A673 (cell line): ENCODE results near the gene FBLIM1. TPM values are rescaled to one million over a fixed set of nuclear protein-coding genes. Genes with fewer than 3 reads are reported as not detected.

Source experiments
- BruUV-seq: library from RNA; stranded (reverse); fragments of 400-500 nt; replicated peaks from 2 replicates; lab custom pipeline; 2021; lab: Mats Ljungman, UMichigan
- CTCF ChIA-PET: fragments of 300-600 bp; sonication (Branson Sonifier 250); formaldehyde crosslinking; loops from one replicate; lab custom pipeline; 2022; ENCODE audit warnings: antibody characterized with exemption; lab: Charles Lee
- POLR2A ChIA-PET: fragments of 300-600 bp; sonication (Branson Sonifier 250); formaldehyde crosslinking; loops from one replicate; lab custom pipeline; 2022; ENCODE audit warnings: antibody characterized with exemption; ENCODE audit not compliant: low non-redundant PET; lab: Charles Lee
- DNase-seq: peaks from one replicate; pipeline ENCODE4 v3.0.0-alpha.2; 2015; ENCODE audit warnings: low spot score
- H3K27ac ChIP-seq: fragments of 200-600 bp; sonication (generic); 2 replicates; pipeline ENCODE4 v1.5.1; 2016; ENCODE audit warnings: mixed run types, low read depth, mild to moderate bottlenecking, mixed read lengths, antibody characterized with exemption, low read length; ENCODE audit not compliant: poor library complexity, severe bottlenecking
- H3K27me3 ChIP-seq: fragments of 200-600 bp; sonication (generic); replicated peaks from 2 replicates; pipeline ENCODE4 v1.6.1; 2017; ENCODE audit warnings: mixed run types, low read depth, mild to moderate bottlenecking, mixed read lengths, antibody characterized with exemption, low read length; ENCODE audit not compliant: insufficient read depth, poor library complexity
- H3K36me3 ChIP-seq: fragments of 200-600 bp; sonication (generic); 2 replicates; pipeline ENCODE4 v1.6.1; 2016; ENCODE audit warnings: mixed run types, mild to moderate bottlenecking, mixed read lengths, antibody characterized with exemption, low read length; ENCODE audit not compliant: insufficient read depth, poor library complexity, severe bottlenecking
- H3K4me1 ChIP-seq: fragments of 200-600 bp; sonication (generic); 2 replicates; pipeline ENCODE4 v1.6.1; 2017; ENCODE audit warnings: mixed run types, mild to moderate bottlenecking, mixed read lengths, antibody characterized with exemption, low read length; ENCODE audit not compliant: insufficient read depth, poor library complexity, severe bottlenecking
- H3K4me3 ChIP-seq: fragments of 200-600 bp; sonication (generic); 2 replicates; pipeline ENCODE4 v1.5.1; 2016; ENCODE audit warnings: low read depth, mixed run types, mild to moderate bottlenecking, mixed read lengths, low read length; ENCODE audit not compliant: poor library complexity, severe bottlenecking
- H3K9me3 ChIP-seq: fragments of 200-600 bp; sonication (generic); 2 replicates; pipeline ENCODE4 v1.6.1; 2016; ENCODE audit warnings: mixed run types, low read depth, mild to moderate bottlenecking, mixed read lengths, antibody characterized with exemption, low read length; ENCODE audit not compliant: poor library complexity, severe bottlenecking
- CTCF ChIP-seq: fragments of 300-800, 200-600 bp; sonication (generic); conservative IDR thresholded peaks from 2 replicates; pipeline ENCODE4 v1.5.1; 2017; ENCODE audit warnings: low read depth, mild to moderate bottlenecking, antibody characterized with exemption, low read length, moderate library complexity, mixed read lengths
- EZH2 ChIP-seq: fragments of 200-600 bp; sonication (generic); IDR thresholded peaks from 2 replicates; pipeline ENCODE4 v1.6.1; 2017; ENCODE audit warnings: borderline replicate concordance, low read depth, mild to moderate bottlenecking, mixed read lengths, antibody characterized with exemption, low read length; ENCODE audit not compliant: poor library complexity, severe bottlenecking
- intact Hi-C: fragments of 100-400 bp; cut with micrococcal nuclease; formaldehyde crosslinking; loops from one replicate; pipeline ENCODE4 v1.10.0; 2022; ENCODE audit not compliant: unreplicated experiment
- total RNA-seq: library from RNA; stranded (reverse); gene quantifications from 2 replicates; pipeline ENCODE4 v1.2.3, GENCODE V29; 2021

Gene FBLIM1
- total RNA-seq, 1 experiment from 2014 or later: 39.3 TPM

- H3K4me1 ChIP-seq: peaks cover 3% of the 10 kb centered on the region
- TF ChIP-seq CTCF (no peak), EZH2 (no peak)
- no TSS peak for BruUV-seq
- POLR2A ChIA-PET: no interaction called here
- no peak for DNase-seq
- H3K9me3 ChIP-seq: no peaks in the 10 kb centered on the region
- H3K36me3 ChIP-seq: no peaks in the 10 kb centered on the region
- intact Hi-C loops: no loop called here
- no peak overlapping the region for H3K4me3 ChIP-seq
- H3K27ac ChIP-seq: no peak overlapping the region
- no peaks in the 10 kb centered on the region for H3K27me3 ChIP-seq
- CTCF ChIA-PET: interaction anchor here (0.6 kb wide), 1 partner anchor 157 kb away, joined by 3 read pairs; no protein-coding TSS in a partner anchor
Observed at GRCh38 chr1:15750924-15751323, 7.7 kb upstream of the FBLIM1 start.

GRCh38 chr1:15751717-15752116 lies 6.9 kb upstream of the FBLIM1 start:
- ChIA-PET POLR2A (no interaction called here), CTCF (interaction anchor here (0.6 kb wide), 1 partner anchor 158 kb away, joined by 3 read pairs; no protein-coding TSS in a partner anchor)
- no peak for DNase-seq
- no peak overlapping the region for H3K4me3 ChIP-seq
- H3K27me3 ChIP-seq: no peaks in the 10 kb centered on the region
- H3K4me1 ChIP-seq: peaks cover 3% of the 10 kb centered on the region
- intact Hi-C loops: no loop called here
- H3K36me3 ChIP-seq: no peaks in the 10 kb centered on the region
- H3K27ac ChIP-seq: no peak overlapping the region
- TF ChIP-seq EZH2 (no peak), CTCF (no peak)
- no peaks in the 10 kb centered on the region for H3K9me3 ChIP-seq
- BruUV-seq: no TSS peak

- TF ChIP-seq EZH2: no peak
- no peak for TF ChIP-seq CTCF
- no peak overlapping the region for H3K4me3 ChIP-seq
- ChIA-PET CTCF (no interaction called here), POLR2A (no interaction called here)
- peaks cover 10% of the 10 kb centered on the region for H3K4me1 ChIP-seq
- intact Hi-C loops: no loop called here
- H3K9me3 ChIP-seq: no peaks in the 10 kb centered on the region
- H3K27me3 ChIP-seq: no peaks in the 10 kb centered on the region
- no peak for DNase-seq
- BruUV-seq: no TSS peak
- no peaks in the 10 kb centered on the region for H3K36me3 ChIP-seq
- H3K27ac ChIP-seq: no peak overlapping the region
Observed at GRCh38 chr1:15753776-15754175, 4.8 kb upstream of the FBLIM1 start.
